Heart right ventricle (tissue), 16 donors: ENCODE data around the gene CSNK2A1. TPM values are rescaled to one million over a fixed set of nuclear protein-coding genes. Genes with fewer than 3 reads are reported as not detected.

Experiments used
- ATAC-seq, 8 donors: fragments of 200-7000 bp; cut with Tn5 transposase; one replicate each; pipeline ENCODE4 v1.9.1; 2020; ENCODE audit warnings: mild to moderate bottlenecking in 8 of 8, moderate library complexity in 8 of 8, moderate number of reproducible peaks in 1 of 8
- DNase-seq, 2 donors: peaks; one replicate each; pipeline ENCODE4 v3.0.0-alpha.2; 2020
- H3K27ac ChIP-seq, 10 donors: fragments of 200-600 bp; sonication (generic) in 2 of 10; one replicate each; pipeline versions ENCODE4 v1.5.0 to v1.8.0; 2020 to 2022; ENCODE audit warnings: mild to moderate bottlenecking in 3 of 10
- H3K27me3 ChIP-seq, 7 donors: fragments of 200-600 bp; one replicate each; pipeline ENCODE4 v1.8.0; 2021 to 2022; ENCODE audit warnings: mild to moderate bottlenecking in 2 of 7
- H3K36me3 ChIP-seq, 9 donors: fragments of 200-600 bp; sonication (generic) in 1 of 9; one replicate each; pipeline versions ENCODE4 v1.5.0 to v1.8.0; 2020 to 2022; ENCODE audit warnings: mild to moderate bottlenecking in 2 of 9
- H3K4me1 ChIP-seq, 9 donors: fragments of 200-600 bp; sonication (generic) in 1 of 9; one replicate each; pipeline versions ENCODE4 v1.5.0 to v1.8.0; 2020 to 2022; ENCODE audit warnings: mild to moderate bottlenecking in 4 of 9
- H3K4me3 ChIP-seq, 10 donors: fragments of 200-600 bp; sonication (generic) in 2 of 10; one replicate each; pipeline versions ENCODE4 v1.5.0 to v1.8.0; 2020 to 2022; ENCODE audit warnings: mild to moderate bottlenecking in 7 of 10, moderate library complexity in 2 of 10
- H3K9me3 ChIP-seq, 11 donors: fragments of 200-600 bp in 10 of 11; sonication (generic) in 2 of 11; one replicate each; pipeline versions ENCODE4 v1.5.0 to v1.8.0; 2013 to 2022; ENCODE audit warnings: mild to moderate bottlenecking in 2 of 11, control low read depth in 1 of 11, moderate library complexity in 1 of 11
- CTCF ChIP-seq, 9 donors: fragments of 200-600 bp; sonication (generic) in 2 of 9; IDR thresholded peaks; one replicate each; pipeline versions ENCODE4 v1.5.0 to v1.8.0; 2021 to 2022; ENCODE audit warnings: antibody characterized with exemption in 9 of 9, mild to moderate bottlenecking in 5 of 9, moderate library complexity in 1 of 9
- WGBS, 2 donors: extraction: QIAGEN DNeasy Blood & Tissue Kit; methylation state at CpG; one replicate each; pipeline ENCODE4 v1.1.7; 2013; ENCODE audit warnings: inconsistent platforms in 1 of 2; 5-methylcytosine and 5-hydroxymethylcytosine counted together
- intact Hi-C, 10 donors: fragments of 100-400 bp; cut with DNase I; formaldehyde crosslinking; loops; one replicate each; pipeline versions ENCODE4 v1.11.1 to v1.14.2; 2022
- polyA plus RNA-seq, 2 donors: library from polyadenylated mRNA; stranded (reverse); fragments of 200-250 nt; gene quantifications; one replicate each; pipeline ENCODE4 v1.2.3, GENCODE V29; 2013
- total RNA-seq, 10 donors: library from RNA; stranded (reverse); fragmentation: NEBNext Ultra II Directional in 3 of 10; extraction: Animal tissue kit (Norgen Biotek cat#: 25700) in 3 of 10; gene quantifications; one replicate each; pipeline versions ENCODE4 v1.2.1 to v1.2.4, GENCODE V29; 2021 to 2023
- donor health status: Arrhythmogenic right ventricular cardiomyopathy.
- donor health status: ischemic (EF 13 %, LVEDD 7.1; RV severe dilation, severe dysfunction).
- donor health status: healthy with polysubstance abuse.
- donor health status: DM: no; HTN: yes; CAD: no.
- donor health status: DM: no; HTN: no; CAD: no.
- donor health status: ischemic (EF 25% LVEDD 6.9; RV normal size, moderate dysfunction).
- donor health status: ischemic (EF 25% LVEDD 5.7; RV mildly dilated, moderate dysfunction).
- donor health status: healthy.
- donor health status: DM: yes; HTN: yes; CAD: no.
- donor health status: Ischemic cardiomyopathy.
- donor health status: ischemic (EF 35%, LVEDD 5.7; RV mildly dilated, moderate dysfunction).
- donor health status: nonischemic (EF 11% LVEDD 7.7; RV severe dilation, severe dysfunction).
- donor health status: DM: yes; HTN: yes; CAD: no.
- donor health status: PGD.
- donor health status: ischemic (EF 29% LVEDD 5.4; RV normal size, mild dysfunction).
- donor health status: nonischemic (EF 23%, LVEDD 6.1; RV moderate dilation, normal function).

The CSNK2A1 gene
- total and polyA plus RNA-seq, 12 donors, result 21.4 to 137 (median 125) TPM

DNA sequence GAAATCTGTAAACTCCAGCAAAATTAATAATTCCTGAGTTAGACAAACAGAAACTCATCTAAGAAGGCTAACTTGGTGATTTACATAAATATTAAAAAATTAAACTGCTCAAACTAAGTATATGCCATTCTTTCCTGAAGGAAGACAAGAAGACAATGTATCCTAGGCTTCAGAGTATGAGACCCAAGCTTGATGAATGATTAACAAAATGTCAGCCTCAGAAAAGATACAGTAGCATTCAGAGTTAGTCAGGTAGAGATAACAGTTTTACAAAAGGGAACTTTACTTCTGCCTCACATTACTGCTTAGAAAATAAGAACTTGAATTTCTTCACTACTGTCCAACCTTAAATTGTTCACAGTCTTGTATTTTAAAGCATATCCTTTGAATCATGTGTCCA, 12.0 kb downstream of the CSNK2A1 start:
- H3K27ac ChIP-seq, result no peak overlapping the region
- H3K4me3 ChIP-seq, result no peak overlapping the region
- ATAC-seq, result no peak
- no peaks in the 10 kb centered on the region for H3K27me3 ChIP-seq
- DNase-seq, result no peak
- peaks cover 0 to 16% (median 6%) of the 10 kb centered on the region in 11 donors for H3K9me3 ChIP-seq
- TF ChIP-seq CTCF (IDR thresholded peaks at IDR 0.05), result no peak
- intact Hi-C loops, result no loop called here
- H3K4me1 ChIP-seq, result peaks cover 6 to 73% (median 53%) of the 10 kb centered on the region in 9 donors
- H3K36me3 ChIP-seq, result peaks cover 0 to 24% (median under 1%) of the 10 kb centered on the region in 9 donors

DNA sequence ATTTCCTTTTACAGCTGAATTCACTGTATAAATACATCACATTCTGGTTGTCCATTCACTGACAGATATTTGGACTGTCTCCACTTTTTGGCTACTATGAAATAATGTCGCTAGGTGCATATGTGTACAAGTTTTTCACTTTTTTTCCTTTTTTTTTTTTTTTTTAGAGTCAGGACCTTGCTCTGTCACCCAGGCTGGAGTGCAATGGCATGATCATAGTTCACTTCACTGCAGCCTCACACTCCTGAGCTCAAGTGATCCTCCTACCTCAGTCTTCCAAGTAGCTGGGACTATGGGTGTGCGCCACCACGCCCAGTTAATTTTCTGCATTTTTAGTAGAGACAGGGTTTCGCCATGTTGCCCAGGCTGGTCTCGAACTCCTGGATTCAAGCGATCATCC, 13.3 kb downstream of the CSNK2A1 start:
- H3K9me3 ChIP-seq, result peaks cover 0 to 24% (median 6%) of the 10 kb centered on the region in 11 donors
- intact Hi-C loops, result no loop called here
- peaks cover 0 to 60% (median 41%) of the 10 kb centered on the region in 9 donors for H3K4me1 ChIP-seq
- no peaks in the 10 kb centered on the region for H3K27me3 ChIP-seq
- no peak overlapping the region for H3K27ac ChIP-seq
- TF ChIP-seq CTCF (IDR thresholded peaks at IDR 0.05), result no peak
- DNase-seq, result no peak
- peaks cover 0 to 37% (median 10%) of the 10 kb centered on the region in 9 donors for H3K36me3 ChIP-seq
- H3K4me3 ChIP-seq, result no peak overlapping the region
- no peak for ATAC-seq
- WGBS, 2 donors, result 97% methylated on average over 6 of the region's 6 CpGs

DNA sequence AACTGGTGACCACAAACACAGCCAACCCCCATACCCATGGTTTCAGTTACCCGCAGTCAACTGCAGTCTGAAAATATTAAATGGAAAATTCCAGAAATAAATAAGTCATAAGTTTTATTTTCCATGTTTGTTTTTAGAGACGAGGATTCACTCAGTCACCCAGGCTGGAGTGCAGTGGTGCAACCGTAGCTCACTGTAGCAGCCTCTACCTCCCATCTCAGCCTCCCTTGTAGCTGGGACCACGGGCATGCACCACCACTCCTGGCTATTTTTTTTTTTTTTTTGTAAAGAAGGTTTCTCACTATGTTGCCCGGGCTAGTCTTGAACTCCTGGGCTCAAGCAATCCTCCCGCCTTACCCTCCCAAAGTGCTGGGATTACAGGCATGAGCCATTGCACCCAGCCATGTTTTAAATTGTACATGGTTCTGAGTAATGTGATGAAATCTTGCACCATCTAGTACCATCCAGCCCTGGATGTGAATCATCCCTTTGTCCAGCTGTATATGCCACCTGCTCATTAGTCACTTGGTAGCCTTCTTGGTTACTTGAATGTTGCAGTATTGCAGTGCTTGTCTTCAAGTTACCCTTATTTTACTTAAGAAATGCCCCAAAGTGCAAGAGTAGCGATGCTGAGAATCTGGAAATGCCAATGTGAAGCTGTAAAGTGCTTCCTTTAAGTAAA, 14.5 kb downstream of the CSNK2A1 start:
- Histone ChIP-seq H3K4me1 (peaks cover 0 to 53% (median 38%) of the 10 kb centered on the region in 9 donors), H3K9me3 (peaks cover 0 to 24% (median 6%) of the 10 kb centered on the region in 11 donors), H3K27me3 (no peaks in the 10 kb centered on the region), H3K27ac (no peak overlapping the region), H3K36me3 (peaks cover 0 to 48% (median 14%) of the 10 kb centered on the region in 9 donors), H3K4me3 (no peak overlapping the region)
- 97 to 98% methylated on average over 7 of the region's 7 CpGs for WGBS, 2 donors
- ATAC-seq (peak in 1 of 8 donors; percentile 47), DNase-seq (no peak)
- intact Hi-C loops, result no loop called here
- TF ChIP-seq CTCF (IDR thresholded peaks at IDR 0.05), result no peak

GRCh38 chr20:527571-527886, 16.1 kb downstream of the CSNK2A1 start:
- no peak for DNase-seq
- peaks cover 0 to 40% (median 29%) of the 10 kb centered on the region in 9 donors for H3K4me1 ChIP-seq
- peaks cover 0 to 64% (median 21%) of the 10 kb centered on the region in 9 donors for H3K36me3 ChIP-seq
- intact Hi-C loops, result no loop called here
- no peak for ATAC-seq
- H3K27me3 ChIP-seq, result no peaks in the 10 kb centered on the region
- no peak for TF ChIP-seq CTCF (IDR thresholded peaks at IDR 0.05)
- no peak overlapping the region for H3K4me3 ChIP-seq
- 98 to 100% methylated on average over 2 of the region's 2 CpGs for WGBS, 2 donors
- no peak overlapping the region for H3K27ac ChIP-seq
- H3K9me3 ChIP-seq, result peaks cover 0 to 24% (median 6%) of the 10 kb centered on the region in 11 donors
